CD4-positive, alpha-beta T cell (primary cell): ENCODE data around the gene LRR1. TPM values are rescaled to one million over a fixed set of nuclear protein-coding genes. Genes with fewer than 3 reads are reported as not detected.
"Not testable (repeated sequence)": the region's sequence is repeated elsewhere in the genome, so short reads cannot be mapped to it uniquely, and the experiment has no call there.

Source experiments
- ATAC-seq: fragments of 200-7000 bp; cut with Tn5 transposase; one replicate; pipeline ENCODE4 v1.10.0; 2022; ENCODE audit warnings: mild to moderate bottlenecking; ENCODE audit not compliant: poor library complexity
- CTCF ChIA-PET: fragments of 350-600 bp; sonication (Branson Sonifier 250); formaldehyde crosslinking; loops from one replicate; lab custom pipeline; 2021; ENCODE audit warnings: antibody characterized with exemption, inconsistent platforms; lab: Charles Lee
- POLR2A ChIA-PET: fragments of 350-600 bp; sonication (Branson Sonifier 250); formaldehyde crosslinking; loops from one replicate; lab custom pipeline; 2021; ENCODE audit warnings: antibody characterized with exemption, inconsistent platforms; lab: Charles Lee
- DNase-seq, 14 experiments: peaks; one replicate each; pipeline ENCODE4 v3.0.0-alpha.2; 2013 to 2020; ENCODE audit warnings: mixed read lengths in 2 of 14
- H3K27ac ChIP-seq, 2 donors: one replicate each; pipeline versions ENCODE4 v1.5.1 to v1.7.0; 2013; ENCODE audit warnings: low read length in 2 of 2, low read depth in 1 of 2, mild to moderate bottlenecking in 1 of 2
- H3K27me3 ChIP-seq, 2 experiments: 1 replicate in 1 of 2; 2 replicates in 1 of 2; pipeline versions ENCODE4 v1.6.1 to v1.7.0; 2013; ENCODE audit warnings: low read length in 2 of 2, control low read depth in 1 of 2, mild to moderate bottlenecking in 1 of 2, moderate library complexity in 1 of 2; ENCODE audit not compliant: insufficient read depth in 2 of 2, control insufficient read depth in 1 of 2
- H3K36me3 ChIP-seq: one replicate; pipeline ENCODE4 v1.6.1; 2013; ENCODE audit warnings: low read length, control low read depth; ENCODE audit not compliant: insufficient read depth
- H3K4me1 ChIP-seq: one replicate; pipeline ENCODE4 v1.6.1; 2013; ENCODE audit warnings: low read length, control low read depth; ENCODE audit not compliant: insufficient read depth
- H3K4me3 ChIP-seq: one replicate; pipeline ENCODE4 v1.5.1; 2013; ENCODE audit warnings: mild to moderate bottlenecking, low read length, moderate library complexity
- H3K9me3 ChIP-seq, 2 experiments: 1 replicate in 1 of 2; 2 replicates in 1 of 2; pipeline versions ENCODE4 v1.6.1 to v1.7.0; 2013; ENCODE audit warnings: low read length in 2 of 2, mild to moderate bottlenecking in 2 of 2, control low read depth in 1 of 2, moderate library complexity in 1 of 2; ENCODE audit not compliant: control insufficient read depth in 1 of 2, insufficient read depth in 1 of 2
- H3K27ac Mint-ChIP-seq: one replicate; pipeline ENCODE4 v1.8.0; 2020; ENCODE audit warnings: mixed read lengths
- H3K27me3 Mint-ChIP-seq: one replicate; pipeline ENCODE4 v1.8.0; 2021; ENCODE audit warnings: mixed read lengths
- H3K36me3 Mint-ChIP-seq: one replicate; pipeline ENCODE4 v1.8.0; 2021; ENCODE audit warnings: low read depth, mixed read lengths
- H3K4me1 Mint-ChIP-seq: one replicate; pipeline ENCODE4 v1.8.0; 2021; ENCODE audit warnings: low read depth, mixed read lengths
- H3K4me3 Mint-ChIP-seq: one replicate; pipeline ENCODE4 v1.8.0; 2020; ENCODE audit warnings: mild to moderate bottlenecking, mixed read lengths
- H3K9me3 Mint-ChIP-seq: one replicate; pipeline ENCODE4 v1.8.0; 2020; ENCODE audit warnings: mixed read lengths
- CTCF ChIP-seq: fragments of 200-600 bp; IDR thresholded peaks from one replicate; pipeline ENCODE4 v1.8.0; 2022; ENCODE audit warnings: antibody characterized with exemption, mild to moderate bottlenecking
- intact Hi-C, 2 experiments: fragments of 100-400 bp; cut with DNase I in 1 of 2; cut with micrococcal nuclease in 1 of 2; formaldehyde crosslinking; loops; one replicate each; pipeline versions ENCODE4 v1.15.1 to v1.9.0; 2023 to 2025; cut with DNase I, micrococcal nuclease
- total RNA-seq, 174 experiments: library from RNA in 2 of 174; stranded (reverse) in 2 of 174; gene quantifications; one replicate each; pipeline ENCODE4 v1.2.3 and lab custom pipeline; 2021 to 2026

Gene LRR1
- total RNA-seq, 2 experiments from 2014 or later: 3.2 to 5.8 TPM

GRCh38 chr14:49654511-49654910 is 55.8 kb downstream of the LRR1 start:
- DNase-seq (no peak), ATAC-seq (no peak)
- no peaks in the 10 kb centered on the region for H3K36me3 ChIP-seq
- H3K4me1 ChIP-seq: no peaks in the 10 kb centered on the region
- H3K27me3 ChIP-seq: no peaks in the 10 kb centered on the region
- Mint-ChIP-seq H3K4me3 (no peak overlapping the region), H3K4me1 (peaks cover 7% of the 10 kb centered on the region), H3K36me3 (no peaks in the 10 kb centered on the region), H3K27me3 (no peaks in the 10 kb centered on the region), H3K27ac (no peak overlapping the region), H3K9me3 (no peaks in the 10 kb centered on the region)
- no peak for TF ChIP-seq CTCF
- no peaks in the 10 kb centered on the region for H3K9me3 ChIP-seq
- POLR2A ChIA-PET: no interaction called here
- H3K4me3 ChIP-seq: no peak overlapping the region
- intact Hi-C loops: no loop called here
- CTCF ChIA-PET: no interaction called here
- H3K27ac ChIP-seq: no peak overlapping the region

GRCh38 chr14:49657500-49657899 is 58.8 kb downstream of the LRR1 start:
- H3K27me3 Mint-ChIP-seq, H3K4me1 Mint-ChIP-seq, H3K4me3 ChIP-seq, H3K4me3 Mint-ChIP-seq, DNase-seq, intact Hi-C loops, ATAC-seq, POLR2A ChIA-PET, H3K9me3 Mint-ChIP-seq, H3K27me3 ChIP-seq, H3K4me1 ChIP-seq, CTCF ChIA-PET, H3K36me3 ChIP-seq, H3K27ac Mint-ChIP-seq, H3K36me3 Mint-ChIP-seq, H3K9me3 ChIP-seq, H3K27ac ChIP-seq: not testable (repeated sequence)

GRCh38 chr14:49659526-49660455 is 61.1 kb downstream of the LRR1 start:
- ChIA-PET CTCF (interaction anchor here (1.5 kb wide), 1 partner anchor 35 kb away, joined by 4 read pairs; no protein-coding TSS in a partner anchor), POLR2A (no interaction called here)
- H3K4me1 ChIP-seq: no peaks in the 10 kb centered on the region
- DNase-seq: no peak
- Mint-ChIP-seq H3K27ac (no peak overlapping the region), H3K9me3 (no peaks in the 10 kb centered on the region), H3K36me3 (no peaks in the 10 kb centered on the region), H3K4me1 (peaks cover 4% of the 10 kb centered on the region), H3K4me3 (no peak overlapping the region), H3K27me3 (no peaks in the 10 kb centered on the region)
- no peaks in the 10 kb centered on the region for H3K36me3 ChIP-seq
- TF ChIP-seq CTCF: no peak
- intact Hi-C loops: no loop called here
- H3K4me3 ChIP-seq: no peak overlapping the region
- H3K27me3 ChIP-seq: no peaks in the 10 kb centered on the region
- ATAC-seq: no peak
- no peaks in the 10 kb centered on the region for H3K9me3 ChIP-seq
- no peak overlapping the region for H3K27ac ChIP-seq

Other genes with a start within 250 kb of the LRR1 start
- gene RPS29, start 12.6 kb upstream of the LRR1 start, total RNA-seq: 1,000 to 10,000 TPM; 3,356 to 3,996 TPM
- 100 to 1,000 TPM; 339 to 370 TPM for gene RPL36AL, start 21.7 kb downstream of the LRR1 start, total RNA-seq
- gene MGAT2, start 21.9 kb downstream of the LRR1 start, total RNA-seq: 10 to 100 TPM; 15.0 to 15.1 TPM
- 1 to 10 TPM; 7.5 to 8.0 TPM for gene DNAAF2, start 36.3 kb downstream of the LRR1 start, total RNA-seq
- gene POLE2, start 89.3 kb downstream of the LRR1 start, total RNA-seq: 1 to 10 TPM; 1.2 to 1.4 TPM
- 10 to 100 TPM in 1 of 2 experiments, 1 to 10 TPM in 1; 9.8 to 11.8 TPM for gene KLHDC1, start 94.2 kb downstream of the LRR1 start, total RNA-seq
- gene KLHDC2, start 169.2 kb downstream of the LRR1 start, total RNA-seq: 100 to 1,000 TPM; 142 to 143 TPM